ENCODE measurements around the gene SLC16A6. TPM values are rescaled to one million over a fixed set of nuclear protein-coding genes. Genes with fewer than 3 reads are reported as not detected.
"Not testable (repeated sequence)": the region's sequence is repeated elsewhere in the genome, so short reads cannot be mapped to it uniquely, and the experiment has no call there.

SLC16A6 gene
- polyA plus RNA-seq, 1 donor (not counting 4 experiments of a cell fraction or from before 2014, with no cell fraction given): 0.14 TPM

- no peaks in the 10 kb centered on the region for H3K9me3 ChIP-seq (ENCODE audit: control insufficient read depth, low read depth, low read length)
- no peak for FAIRE-seq
- H3K9ac ChIP-seq (ENCODE audit: control insufficient read depth, extremely low read depth, insufficient read depth, low read length): no peak overlapping the region
- no peak for DNase-seq (ENCODE audit: low read depth, low spot score)
- TF ChIP-seq, protein P1, sequence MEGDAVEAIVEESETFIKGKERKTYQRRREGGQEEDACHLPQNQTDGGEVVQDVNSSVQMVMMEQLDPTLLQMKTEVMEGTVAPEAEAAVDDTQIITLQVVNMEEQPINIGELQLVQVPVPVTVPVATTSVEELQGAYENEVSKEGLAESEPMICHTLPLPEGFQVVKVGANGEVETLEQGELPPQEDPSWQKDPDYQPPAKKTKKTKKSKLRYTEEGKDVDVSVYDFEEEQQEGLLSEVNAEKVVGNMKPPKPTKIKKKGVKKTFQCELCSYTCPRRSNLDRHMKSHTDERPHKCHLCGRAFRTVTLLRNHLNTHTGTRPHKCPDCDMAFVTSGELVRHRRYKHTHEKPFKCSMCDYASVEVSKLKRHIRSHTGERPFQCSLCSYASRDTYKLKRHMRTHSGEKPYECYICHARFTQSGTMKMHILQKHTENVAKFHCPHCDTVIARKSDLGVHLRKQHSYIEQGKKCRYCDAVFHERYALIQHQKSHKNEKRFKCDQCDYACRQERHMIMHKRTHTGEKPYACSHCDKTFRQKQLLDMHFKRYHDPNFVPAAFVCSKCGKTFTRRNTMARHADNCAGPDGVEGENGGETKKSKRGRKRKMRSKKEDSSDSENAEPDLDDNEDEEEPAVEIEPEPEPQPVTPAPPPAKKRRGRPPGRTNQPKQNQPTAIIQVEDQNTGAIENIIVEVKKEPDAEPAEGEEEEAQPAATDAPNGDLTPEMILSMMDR (optimal IDR thresholded peaks at IDR 0.05 in 1 of 3, IDR thresholded peaks at IDR 0.05 in 1 of 3, conservative IDR thresholded peaks at IDR 0.05 in 1 of 3; ENCODE audit: extremely low read depth in 1 of 3, insufficient read depth in 2 of 3, low read length in 3 of 3): no peak
- no peak for TF ChIP-seq EZH2 (IDR thresholded peaks at IDR 0.05; ENCODE audit: low read length)
- no peak overlapping the region for H3K4me3 ChIP-seq (ENCODE audit: control insufficient read depth in 2 of 3, extremely low read depth in 1 of 3, insufficient read depth in 2 of 3, low read depth in 1 of 3, low read length in 3 of 3)
- no peaks in the 10 kb centered on the region for H3K9me1 ChIP-seq (ENCODE audit: control insufficient read depth, extremely low read depth, insufficient read depth, low read length)
- H3K36me3 ChIP-seq (ENCODE audit: control insufficient read depth in 2 of 2, extremely low read depth in 1 of 2, insufficient read depth in 2 of 2, low read length in 2 of 2): no peaks in the 10 kb centered on the region
- no peaks in the 10 kb centered on the region for H3K27me3 ChIP-seq (ENCODE audit: control insufficient read depth, extremely low read depth, insufficient read depth, low read length)
- H2AFZ ChIP-seq (ENCODE audit: control insufficient read depth, low read length): no peak overlapping the region
- no peaks in the 10 kb centered on the region for H3K79me2 ChIP-seq (ENCODE audit: control insufficient read depth, insufficient read depth, low read length)
- dilution Hi-C loops (cut with MboI; ENCODE audit: extremely low pct_ligation_motif_present, low sequenced_read_pairs): no loop called here
- no peak overlapping the region for H3K4me2 ChIP-seq (ENCODE audit: control insufficient read depth, extremely low read depth, insufficient read depth, low read depth, low read length)
- H4K20me1 ChIP-seq (ENCODE audit: control insufficient read depth, extremely low read depth, insufficient read depth, low read length): no peaks in the 10 kb centered on the region
- H3K27ac ChIP-seq (ENCODE audit: control insufficient read depth, insufficient read depth, low read length): no peak overlapping the region
- no peaks in the 10 kb centered on the region for H3K4me1 ChIP-seq (ENCODE audit: control insufficient read depth, extremely low read depth, insufficient read depth, low read length)
Measured at GRCh38 chr17:68310152-68310551, 19.2 kb upstream of the SLC16A6 start.

DNA sequence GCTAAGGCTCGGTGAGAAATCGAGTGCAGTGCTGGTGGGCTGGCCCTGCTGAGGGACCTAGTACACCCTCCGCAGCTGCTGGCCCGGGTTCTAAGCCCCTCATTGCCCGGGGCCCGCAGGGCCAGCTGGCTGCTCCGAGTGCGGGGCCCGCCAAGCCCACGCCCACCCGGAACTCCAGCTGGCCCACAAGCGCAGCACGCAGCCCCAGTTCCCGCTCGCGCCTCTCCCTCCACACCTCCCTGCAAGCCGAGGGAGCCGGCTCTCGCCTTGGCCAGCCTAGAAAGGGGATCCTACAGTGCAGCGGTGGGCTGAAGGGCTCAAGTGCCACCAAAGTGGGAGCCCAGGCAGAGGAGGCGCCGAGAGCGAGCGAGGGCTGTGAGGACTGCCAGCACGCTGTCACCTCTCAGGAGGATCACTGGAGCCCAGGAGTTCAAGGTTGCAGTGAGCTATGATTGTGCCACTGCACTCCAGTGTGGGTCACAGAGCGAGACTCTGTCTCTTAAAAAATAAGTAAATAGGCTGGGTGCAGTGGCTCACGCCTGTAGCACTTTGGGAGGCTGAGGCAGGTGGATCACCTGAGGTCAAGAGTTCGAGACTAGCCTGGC lies 18.2 kb upstream of the SLC16A6 start:
- H3K4me3 ChIP-seq (ENCODE audit: control insufficient read depth in 2 of 3, extremely low read depth in 1 of 3, insufficient read depth in 2 of 3, low read depth in 1 of 3, low read length in 3 of 3); FAIRE-seq; H3K9ac ChIP-seq (ENCODE audit: control insufficient read depth, extremely low read depth, insufficient read depth, low read length); H3K9me3 ChIP-seq (ENCODE audit: control insufficient read depth, low read depth, low read length); H3K79me2 ChIP-seq (ENCODE audit: control insufficient read depth, insufficient read depth, low read length); H3K27ac ChIP-seq (ENCODE audit: control insufficient read depth, insufficient read depth, low read length); H3K36me3 ChIP-seq (ENCODE audit: control insufficient read depth in 2 of 2, extremely low read depth in 1 of 2, insufficient read depth in 2 of 2, low read length in 2 of 2); DNase-seq (ENCODE audit: low read depth, low spot score); H3K27me3 ChIP-seq (ENCODE audit: control insufficient read depth, extremely low read depth, insufficient read depth, low read length); H3K4me1 ChIP-seq (ENCODE audit: control insufficient read depth, extremely low read depth, insufficient read depth, low read length); H3K4me2 ChIP-seq (ENCODE audit: control insufficient read depth, extremely low read depth, insufficient read depth, low read depth, low read length); H2AFZ ChIP-seq (ENCODE audit: control insufficient read depth, low read length); dilution Hi-C loops (cut with MboI; ENCODE audit: extremely low pct_ligation_motif_present, low sequenced_read_pairs); H4K20me1 ChIP-seq (ENCODE audit: control insufficient read depth, extremely low read depth, insufficient read depth, low read length); H3K9me1 ChIP-seq (ENCODE audit: control insufficient read depth, extremely low read depth, insufficient read depth, low read length): not testable (repeated sequence)

DNA sequence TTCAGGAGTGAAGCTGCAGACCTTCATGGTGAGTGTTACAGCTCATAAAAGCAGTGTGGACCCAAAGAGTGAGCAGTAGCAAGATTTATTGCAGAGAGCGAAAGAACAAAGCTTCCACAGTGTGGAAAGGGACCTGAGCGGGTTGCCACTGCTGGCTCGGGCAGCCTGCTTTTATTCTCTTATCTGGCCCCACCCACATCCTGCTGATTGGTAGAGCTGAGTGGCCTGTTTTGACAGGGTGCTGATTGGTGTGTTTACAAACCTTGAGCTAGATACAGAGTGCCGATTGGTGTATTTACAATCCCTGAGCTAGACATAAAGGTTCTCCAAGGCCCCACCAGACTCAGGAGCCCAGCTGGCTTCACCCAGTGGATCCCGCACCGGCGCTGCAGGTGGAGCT lies 17.6 kb upstream of the SLC16A6 start:
- H3K27me3 ChIP-seq (ENCODE audit: control insufficient read depth, extremely low read depth, insufficient read depth, low read length); H3K36me3 ChIP-seq (ENCODE audit: control insufficient read depth in 2 of 2, extremely low read depth in 1 of 2, insufficient read depth in 2 of 2, low read length in 2 of 2); H3K9ac ChIP-seq (ENCODE audit: control insufficient read depth, extremely low read depth, insufficient read depth, low read length); H3K27ac ChIP-seq (ENCODE audit: control insufficient read depth, insufficient read depth, low read length); H2AFZ ChIP-seq (ENCODE audit: control insufficient read depth, low read length); H3K9me1 ChIP-seq (ENCODE audit: control insufficient read depth, extremely low read depth, insufficient read depth, low read length); H3K4me3 ChIP-seq (ENCODE audit: control insufficient read depth in 2 of 3, extremely low read depth in 1 of 3, insufficient read depth in 2 of 3, low read depth in 1 of 3, low read length in 3 of 3); H3K79me2 ChIP-seq (ENCODE audit: control insufficient read depth, insufficient read depth, low read length); FAIRE-seq; DNase-seq (ENCODE audit: low read depth, low spot score); H3K4me1 ChIP-seq (ENCODE audit: control insufficient read depth, extremely low read depth, insufficient read depth, low read length); dilution Hi-C loops (cut with MboI; ENCODE audit: extremely low pct_ligation_motif_present, low sequenced_read_pairs); H3K4me2 ChIP-seq (ENCODE audit: control insufficient read depth, extremely low read depth, insufficient read depth, low read depth, low read length); H3K9me3 ChIP-seq (ENCODE audit: control insufficient read depth, low read depth, low read length); H4K20me1 ChIP-seq (ENCODE audit: control insufficient read depth, extremely low read depth, insufficient read depth, low read length): not testable (repeated sequence)

Data from keratinocyte (primary cell).